GM23338 (cell line): ENCODE results near the gene ACSF2. TPM values are rescaled to one million over a fixed set of nuclear protein-coding genes. Genes with fewer than 3 reads are reported as not detected.

ENCODE experiments used
- CREB1 ChIP-seq: fragments of 250-450 bp; sonication (Bioruptor Pico); IDR thresholded peaks from 2 replicates; pipeline ENCODE4 v1.5.0; 2020; ENCODE audit warnings: low read depth, mild to moderate bottlenecking, moderate library complexity
- ETS1 ChIP-seq: IDR thresholded peaks from 2 replicates; pipeline ENCODE4 v1.6.1; 2016; ENCODE audit warnings: antibody characterized with exemption
- EZH2 ChIP-seq: fragments of 200-600 bp; sonication (generic); IDR thresholded peaks from one replicate; pipeline ENCODE4 v1.8.0; 2017; ENCODE audit warnings: antibody characterized with exemption, mild to moderate bottlenecking, low read depth; ENCODE audit not compliant: unreplicated experiment
- EZH2phosphoT487 ChIP-seq: fragments of 200-600 bp; sonication (generic); IDR thresholded peaks from one replicate; pipeline ENCODE4 v1.8.1; 2018; ENCODE audit warnings: antibody characterized with exemption; ENCODE audit not compliant: unreplicated experiment
- JUNB ChIP-seq: IDR thresholded peaks from one replicate; pipeline ENCODE4 v1.6.1; 2016; ENCODE audit warnings: antibody characterized with exemption; ENCODE audit not compliant: unreplicated experiment
- NANOG ChIP-seq: IDR thresholded peaks from 2 replicates; pipeline ENCODE4 v1.6.1; 2016; ENCODE audit warnings: antibody characterized with exemption, borderline replicate concordance
- REST ChIP-seq: IDR thresholded peaks from one replicate; pipeline ENCODE4 v1.6.1; 2018; ENCODE audit warnings: antibody characterized with exemption; ENCODE audit not compliant: unreplicated experiment
- STAT1 ChIP-seq: IDR thresholded peaks from one replicate; pipeline ENCODE4 v1.6.1; 2016; ENCODE audit warnings: antibody characterized with exemption; ENCODE audit not compliant: unreplicated experiment
- ZNF331 ChIP-seq: fragments of 250-450 bp; sonication (Bioruptor Pico); IDR thresholded peaks from 2 replicates; pipeline ENCODE4 v1.5.0; 2020; ENCODE audit warnings: low read depth, mild to moderate bottlenecking, moderate library complexity
- ZNF462 ChIP-seq: fragments of 250-450 bp; sonication (Bioruptor Pico); IDR thresholded peaks from 2 replicates; pipeline ENCODE4 v1.5.0; 2020; ENCODE audit warnings: mild to moderate bottlenecking, moderate library complexity
- polyA plus RNA-seq: library from polyadenylated mRNA; unstranded; fragments of >200 nt; fragmentation: Nextera tagmentation; extraction: Ambion mirVana; gene quantifications from 2 replicates; pipeline ENCODE4 v1.2.1, GENCODE V29; 2016
- total RNA-seq: library from RNA; depleted of rRNA; stranded (reverse); fragments of >200 nt; shearing (Covaris generic); gene quantifications from 2 replicates; pipeline ENCODE4 v1.2.3, GENCODE V29; 2014
- TF ChIP-seq, protein P1 (sequence below), 2 experiments: fragments of 200-600 bp in 1 of 2; sonication (generic) in 1 of 2; conservative IDR thresholded peaks; 2 replicates each; pipeline versions ENCODE4 v1.5.1 to v1.6.1; 2016 to 2017; ENCODE audit warnings: antibody characterized with exemption in 2 of 2, low read depth in 2 of 2, mild to moderate bottlenecking in 2 of 2, moderate library complexity in 1 of 2

ACSF2 gene
- total and polyA plus RNA-seq, 2 experiments from 2014 or later: 6.9 to 12.4 TPM

DNA sequence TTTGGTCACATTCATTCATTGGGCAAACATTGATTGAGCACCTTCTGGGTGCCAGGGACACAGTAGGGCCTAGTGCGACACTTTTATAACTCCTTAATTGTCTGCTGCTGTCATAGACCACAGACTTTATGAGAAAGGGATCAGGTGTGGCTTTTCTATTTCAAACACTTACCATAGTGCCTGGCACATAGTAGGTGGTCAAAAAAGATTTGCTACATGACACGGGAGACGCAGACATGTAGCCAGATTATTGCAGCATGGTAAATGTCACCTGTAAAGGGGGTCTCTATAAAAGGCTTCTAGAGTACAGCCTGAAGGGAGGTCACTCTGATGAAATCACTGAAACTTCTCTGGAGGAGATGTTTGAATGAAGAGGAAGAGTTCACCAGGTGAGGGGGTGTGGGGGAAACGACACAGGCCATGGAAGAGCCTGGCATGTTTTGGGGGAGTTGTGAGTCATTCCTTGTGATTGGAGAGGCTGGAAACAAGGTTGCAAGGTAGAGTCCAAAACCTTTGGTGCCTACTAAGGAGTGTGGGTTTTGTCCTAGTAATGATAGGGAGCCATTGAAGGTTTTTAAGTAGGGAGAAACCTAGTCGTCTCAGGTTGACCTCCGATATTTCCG, 54.2 kb downstream of the ACSF2 start (continued):
- TF ChIP-seq ZNF462 (CRISPR knock-in tag) (no peak), NANOG (no peak), REST (no peak), EZH2 (no peak), STAT1 (no peak), ZNF331 (CRISPR knock-in tag) (no peak), ETS1 (no peak), EZH2phosphoT487 (no peak), JUNB (no peak), CREB1 (CRISPR knock-in tag) (no peak)
- TF ChIP-seq, protein P1, sequence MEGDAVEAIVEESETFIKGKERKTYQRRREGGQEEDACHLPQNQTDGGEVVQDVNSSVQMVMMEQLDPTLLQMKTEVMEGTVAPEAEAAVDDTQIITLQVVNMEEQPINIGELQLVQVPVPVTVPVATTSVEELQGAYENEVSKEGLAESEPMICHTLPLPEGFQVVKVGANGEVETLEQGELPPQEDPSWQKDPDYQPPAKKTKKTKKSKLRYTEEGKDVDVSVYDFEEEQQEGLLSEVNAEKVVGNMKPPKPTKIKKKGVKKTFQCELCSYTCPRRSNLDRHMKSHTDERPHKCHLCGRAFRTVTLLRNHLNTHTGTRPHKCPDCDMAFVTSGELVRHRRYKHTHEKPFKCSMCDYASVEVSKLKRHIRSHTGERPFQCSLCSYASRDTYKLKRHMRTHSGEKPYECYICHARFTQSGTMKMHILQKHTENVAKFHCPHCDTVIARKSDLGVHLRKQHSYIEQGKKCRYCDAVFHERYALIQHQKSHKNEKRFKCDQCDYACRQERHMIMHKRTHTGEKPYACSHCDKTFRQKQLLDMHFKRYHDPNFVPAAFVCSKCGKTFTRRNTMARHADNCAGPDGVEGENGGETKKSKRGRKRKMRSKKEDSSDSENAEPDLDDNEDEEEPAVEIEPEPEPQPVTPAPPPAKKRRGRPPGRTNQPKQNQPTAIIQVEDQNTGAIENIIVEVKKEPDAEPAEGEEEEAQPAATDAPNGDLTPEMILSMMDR (conservative IDR thresholded peaks at IDR 0.05; ENCODE audit: low read depth in 2 of 2): no peak
